ENCODE results near the gene NCR3LG1.

DNA sequence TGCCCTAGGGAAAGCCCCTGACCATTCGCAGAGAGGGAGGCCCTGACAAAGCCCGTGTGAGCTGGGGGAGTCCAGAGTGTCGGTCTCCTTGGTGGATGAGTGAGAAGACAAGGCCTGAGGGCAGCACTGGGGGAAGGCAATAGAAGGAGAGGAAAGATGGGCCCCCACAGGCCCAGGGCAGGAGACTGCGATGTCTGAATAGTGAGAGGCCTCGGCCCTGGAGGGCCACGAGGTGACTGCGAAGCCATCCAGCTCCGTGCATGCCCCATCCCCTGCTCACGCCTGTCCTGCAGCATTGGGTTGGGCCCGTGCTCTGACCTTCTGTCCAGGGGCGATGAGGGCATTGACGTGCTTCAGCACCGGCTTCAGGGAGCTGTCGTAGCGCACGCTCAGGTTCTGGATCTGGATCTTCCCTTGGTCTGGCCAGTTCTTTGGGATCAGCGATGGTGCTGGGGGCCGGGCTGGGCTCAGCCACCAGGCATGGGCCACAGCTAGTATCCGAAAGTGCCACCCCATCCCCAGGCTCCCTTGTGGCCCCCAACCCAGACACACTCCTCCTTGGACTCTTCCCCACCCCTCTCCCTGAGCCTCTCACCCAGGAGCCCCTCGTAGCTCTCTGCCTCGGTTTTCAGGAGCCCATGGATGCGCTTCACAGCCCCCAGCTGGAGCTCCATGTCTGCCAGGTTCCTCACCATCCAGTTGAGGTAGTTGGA, 45.2 kb downstream of the NCR3LG1 start:
- TF ChIP-seq, protein P1, sequence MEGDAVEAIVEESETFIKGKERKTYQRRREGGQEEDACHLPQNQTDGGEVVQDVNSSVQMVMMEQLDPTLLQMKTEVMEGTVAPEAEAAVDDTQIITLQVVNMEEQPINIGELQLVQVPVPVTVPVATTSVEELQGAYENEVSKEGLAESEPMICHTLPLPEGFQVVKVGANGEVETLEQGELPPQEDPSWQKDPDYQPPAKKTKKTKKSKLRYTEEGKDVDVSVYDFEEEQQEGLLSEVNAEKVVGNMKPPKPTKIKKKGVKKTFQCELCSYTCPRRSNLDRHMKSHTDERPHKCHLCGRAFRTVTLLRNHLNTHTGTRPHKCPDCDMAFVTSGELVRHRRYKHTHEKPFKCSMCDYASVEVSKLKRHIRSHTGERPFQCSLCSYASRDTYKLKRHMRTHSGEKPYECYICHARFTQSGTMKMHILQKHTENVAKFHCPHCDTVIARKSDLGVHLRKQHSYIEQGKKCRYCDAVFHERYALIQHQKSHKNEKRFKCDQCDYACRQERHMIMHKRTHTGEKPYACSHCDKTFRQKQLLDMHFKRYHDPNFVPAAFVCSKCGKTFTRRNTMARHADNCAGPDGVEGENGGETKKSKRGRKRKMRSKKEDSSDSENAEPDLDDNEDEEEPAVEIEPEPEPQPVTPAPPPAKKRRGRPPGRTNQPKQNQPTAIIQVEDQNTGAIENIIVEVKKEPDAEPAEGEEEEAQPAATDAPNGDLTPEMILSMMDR (conservative IDR thresholded peaks at IDR 0.05) = no peak
- no peak for TF ChIP-seq ZFX (IDR thresholded peaks at IDR 0.05)

All from C4-2B (cell line).